ENCODE data around the gene C1orf159. TPM values are rescaled to one million over a fixed set of nuclear protein-coding genes. Genes with fewer than 3 reads are reported as not detected.

C1orf159 gene
- total and polyA plus RNA-seq, 4 donors = 4.4 to 27.0 (median 16.1) TPM

GRCh38 chr1:1049318-1050165, 66.3 kb downstream of the C1orf159 start:
- Histone ChIP-seq H3K4me1 (ENCODE audit: control insufficient read depth, insufficient read depth, low read length) (no peaks in the 10 kb centered on the region), H3K4me3 (ENCODE audit: low read depth, low read length) (no peak overlapping the region), H3K27me3 (ENCODE audit: control insufficient read depth, insufficient read depth, low read length) (no peaks in the 10 kb centered on the region), H3K27ac (ENCODE audit: low read depth, low read length) (no peak overlapping the region), H3K36me3 (ENCODE audit: control insufficient read depth, insufficient read depth, low read length) (peaks cover 100% of the 10 kb centered on the region), H3K9me3 (ENCODE audit: control insufficient read depth, insufficient read depth, low read length) (no peaks in the 10 kb centered on the region)
- no peak for DNase-seq (ENCODE audit: low read depth in 4 of 6, low spot score in 6 of 6)
- WGBS (ENCODE audit: insufficient coverage) = 95% methylated on average over 47 of the region's 57 CpGs

GRCh38 chr1:1048765-1049164, 67.1 kb downstream of the C1orf159 start:
- Histone ChIP-seq H3K4me3 (ENCODE audit: low read depth, low read length) (no peak overlapping the region), H3K27me3 (ENCODE audit: control insufficient read depth, insufficient read depth, low read length) (no peaks in the 10 kb centered on the region), H3K36me3 (ENCODE audit: control insufficient read depth, insufficient read depth, low read length) (peaks cover 100% of the 10 kb centered on the region), H3K9me3 (ENCODE audit: control insufficient read depth, insufficient read depth, low read length) (no peaks in the 10 kb centered on the region), H3K4me1 (ENCODE audit: control insufficient read depth, insufficient read depth, low read length) (no peaks in the 10 kb centered on the region), H3K27ac (ENCODE audit: low read depth, low read length) (no peak overlapping the region)
- WGBS (ENCODE audit: insufficient coverage) = 89% methylated on average over 17 of the region's 28 CpGs
- no peak for DNase-seq (ENCODE audit: low read depth in 4 of 6, low spot score in 6 of 6)

- DNase-seq (ENCODE audit: low read depth in 4 of 6, low spot score in 6 of 6) = no peak
- Histone ChIP-seq H3K4me1 (ENCODE audit: control insufficient read depth, insufficient read depth, low read length) (no peaks in the 10 kb centered on the region), H3K36me3 (ENCODE audit: control insufficient read depth, insufficient read depth, low read length) (peaks cover 100% of the 10 kb centered on the region), H3K27me3 (ENCODE audit: control insufficient read depth, insufficient read depth, low read length) (no peaks in the 10 kb centered on the region), H3K9me3 (ENCODE audit: control insufficient read depth, insufficient read depth, low read length) (no peaks in the 10 kb centered on the region), H3K4me3 (ENCODE audit: low read depth, low read length) (no peak overlapping the region), H3K27ac (ENCODE audit: low read depth, low read length) (no peak overlapping the region)
- 93% methylated on average over 23 of the region's 25 CpGs for WGBS (ENCODE audit: insufficient coverage)
Observed at GRCh38 chr1:1047963-1048362, 67.9 kb downstream of the C1orf159 start.

GRCh38 chr1:1047407-1047806, 68.5 kb downstream of the C1orf159 start:
- peaks cover 100% of the 10 kb centered on the region for H3K36me3 ChIP-seq (ENCODE audit: control insufficient read depth, insufficient read depth, low read length)
- H3K4me1 ChIP-seq (ENCODE audit: control insufficient read depth, insufficient read depth, low read length) = no peaks in the 10 kb centered on the region
- WGBS (ENCODE audit: insufficient coverage) = 97% methylated on average over 19 of the region's 19 CpGs
- H3K27me3 ChIP-seq (ENCODE audit: control insufficient read depth, insufficient read depth, low read length) = no peaks in the 10 kb centered on the region
- no peak overlapping the region for H3K27ac ChIP-seq (ENCODE audit: low read depth, low read length)
- no peak for DNase-seq (ENCODE audit: low read depth in 4 of 6, low spot score in 6 of 6)
- H3K4me3 ChIP-seq (ENCODE audit: low read depth, low read length) = no peak overlapping the region
- no peaks in the 10 kb centered on the region for H3K9me3 ChIP-seq (ENCODE audit: control insufficient read depth, insufficient read depth, low read length)

GRCh38 chr1:1046767-1047166, 69.1 kb downstream of the C1orf159 start:
- peaks cover 100% of the 10 kb centered on the region for H3K36me3 ChIP-seq (ENCODE audit: control insufficient read depth, insufficient read depth, low read length)
- H3K9me3 ChIP-seq (ENCODE audit: control insufficient read depth, insufficient read depth, low read length) = no peaks in the 10 kb centered on the region
- no peaks in the 10 kb centered on the region for H3K27me3 ChIP-seq (ENCODE audit: control insufficient read depth, insufficient read depth, low read length)
- 96% methylated on average over 26 of the region's 26 CpGs for WGBS (ENCODE audit: insufficient coverage)
- no peaks in the 10 kb centered on the region for H3K4me1 ChIP-seq (ENCODE audit: control insufficient read depth, insufficient read depth, low read length)
- no peak overlapping the region for H3K27ac ChIP-seq (ENCODE audit: low read depth, low read length)
- no peak overlapping the region for H3K4me3 ChIP-seq (ENCODE audit: low read depth, low read length)
- no peak for DNase-seq (ENCODE audit: low read depth in 4 of 6, low spot score in 6 of 6)

- 96% methylated on average over 18 of the region's 20 CpGs for WGBS (ENCODE audit: insufficient coverage)
- H3K27ac ChIP-seq (ENCODE audit: low read depth, low read length) = no peak overlapping the region
- H3K36me3 ChIP-seq (ENCODE audit: control insufficient read depth, insufficient read depth, low read length) = peaks cover 99% of the 10 kb centered on the region
- H3K4me1 ChIP-seq (ENCODE audit: control insufficient read depth, insufficient read depth, low read length) = no peaks in the 10 kb centered on the region
- no peaks in the 10 kb centered on the region for H3K27me3 ChIP-seq (ENCODE audit: control insufficient read depth, insufficient read depth, low read length)
- no peak for DNase-seq (ENCODE audit: low read depth in 4 of 6, low spot score in 6 of 6)
- no peaks in the 10 kb centered on the region for H3K9me3 ChIP-seq (ENCODE audit: control insufficient read depth, insufficient read depth, low read length)
- no peak overlapping the region for H3K4me3 ChIP-seq (ENCODE audit: low read depth, low read length)
Observed at GRCh38 chr1:1046243-1046642, 69.6 kb downstream of the C1orf159 start.

- DNase-seq (ENCODE audit: low read depth in 4 of 6, low spot score in 6 of 6) = no peak
- Histone ChIP-seq H3K4me1 (ENCODE audit: control insufficient read depth, insufficient read depth, low read length) (peaks cover 5% of the 10 kb centered on the region), H3K27me3 (ENCODE audit: control insufficient read depth, insufficient read depth, low read length) (peaks cover 1% of the 10 kb centered on the region), H3K27ac (ENCODE audit: low read depth, low read length) (no peak overlapping the region), H3K9me3 (ENCODE audit: control insufficient read depth, insufficient read depth, low read length) (no peaks in the 10 kb centered on the region), H3K36me3 (ENCODE audit: control insufficient read depth, insufficient read depth, low read length) (peaks cover 89% of the 10 kb centered on the region), H3K4me3 (ENCODE audit: low read depth, low read length) (no peak overlapping the region)
- 94% methylated on average over 22 of the region's 23 CpGs for WGBS (ENCODE audit: insufficient coverage)
Observed at GRCh38 chr1:1045129-1045528, 70.8 kb downstream of the C1orf159 start.

- Histone ChIP-seq H3K9me3 (ENCODE audit: control insufficient read depth, insufficient read depth, low read length) (no peaks in the 10 kb centered on the region), H3K27me3 (ENCODE audit: control insufficient read depth, insufficient read depth, low read length) (peaks cover 4% of the 10 kb centered on the region), H3K36me3 (ENCODE audit: control insufficient read depth, insufficient read depth, low read length) (peaks cover 83% of the 10 kb centered on the region), H3K4me3 (ENCODE audit: low read depth, low read length) (no peak overlapping the region), H3K27ac (ENCODE audit: low read depth, low read length) (no peak overlapping the region), H3K4me1 (ENCODE audit: control insufficient read depth, insufficient read depth, low read length) (peaks cover 11% of the 10 kb centered on the region)
- no peak for DNase-seq (ENCODE audit: low read depth in 4 of 6, low spot score in 6 of 6)
- WGBS (ENCODE audit: insufficient coverage) = 94% methylated on average over 32 of the region's 34 CpGs
Observed at GRCh38 chr1:1044455-1045078, 71.3 kb downstream of the C1orf159 start.

- DNase-seq (ENCODE audit: low read depth in 4 of 6, low spot score in 6 of 6) = no peak
- H3K4me1 ChIP-seq (ENCODE audit: control insufficient read depth, insufficient read depth, low read length) = peaks cover 17% of the 10 kb centered on the region
- H3K4me3 ChIP-seq (ENCODE audit: low read depth, low read length) = no peak overlapping the region
- peaks cover 4% of the 10 kb centered on the region for H3K27me3 ChIP-seq (ENCODE audit: control insufficient read depth, insufficient read depth, low read length)
- WGBS (ENCODE audit: insufficient coverage) = 96% methylated on average over 33 of the region's 33 CpGs
- H3K9me3 ChIP-seq (ENCODE audit: control insufficient read depth, insufficient read depth, low read length) = no peaks in the 10 kb centered on the region
- H3K27ac ChIP-seq (ENCODE audit: low read depth, low read length) = no peak overlapping the region
- peaks cover 80% of the 10 kb centered on the region for H3K36me3 ChIP-seq (ENCODE audit: control insufficient read depth, insufficient read depth, low read length)
Observed at GRCh38 chr1:1043921-1044320, 72.0 kb downstream of the C1orf159 start.

- no peak overlapping the region for H3K27ac ChIP-seq (ENCODE audit: low read depth, low read length)
- WGBS (ENCODE audit: insufficient coverage) = 94% methylated on average over 27 of the region's 27 CpGs
- H3K4me3 ChIP-seq (ENCODE audit: low read depth, low read length) = no peak overlapping the region
- no peak for DNase-seq (ENCODE audit: low read depth in 4 of 6, low spot score in 6 of 6)
- H3K36me3 ChIP-seq (ENCODE audit: control insufficient read depth, insufficient read depth, low read length) = peaks cover 79% of the 10 kb centered on the region
- H3K4me1 ChIP-seq (ENCODE audit: control insufficient read depth, insufficient read depth, low read length) = peaks cover 22% of the 10 kb centered on the region
- no peaks in the 10 kb centered on the region for H3K9me3 ChIP-seq (ENCODE audit: control insufficient read depth, insufficient read depth, low read length)
- peaks cover 4% of the 10 kb centered on the region for H3K27me3 ChIP-seq (ENCODE audit: control insufficient read depth, insufficient read depth, low read length)
Observed at GRCh38 chr1:1043411-1043810, 72.5 kb downstream of the C1orf159 start.
